Vagina (tissue), 2 donors: ENCODE measurements around the gene TTC16.

Experiments
- CTCF ChIP-seq, 3 experiments: fragments of 450-650 bp in 2 of 3; fragments of 200-600 bp in 1 of 3; sonication (generic) in 1 of 3; IDR thresholded peaks; one replicate each; pipeline ENCODE4 v1.5.1; 2017 to 2019; ENCODE audit warnings: antibody characterized with exemption in 3 of 3, mild to moderate bottlenecking in 2 of 3, moderate library complexity in 2 of 3
- POLR2A ChIP-seq, 2 donors: fragments of 450-650 bp; IDR thresholded peaks; one replicate each; pipeline ENCODE4 v1.6.1; 2017; ENCODE audit warnings: antibody characterized with exemption in 2 of 2, mild to moderate bottlenecking in 2 of 2, moderate library complexity in 2 of 2
- POLR2AphosphoS5 ChIP-seq, 2 donors: sonication (generic); formaldehyde crosslinking; IDR thresholded peaks; one replicate each; pipeline ENCODE4 v1.9.0; 2017; ENCODE audit warnings: antibody characterized with exemption in 2 of 2, mild to moderate bottlenecking in 2 of 2, low read depth in 1 of 2; ENCODE audit not compliant: insufficient read depth in 1 of 2

GRCh38 chr9:127667127-127667844 lies 48.6 kb upstream of the TTC16 start:
- no peak for TF ChIP-seq POLR2A (IDR thresholded peaks at IDR 0.05)
- no peak for TF ChIP-seq POLR2AphosphoS5 (IDR thresholded peaks at IDR 0.05; ENCODE audit: insufficient read depth in 1 of 2, low read depth in 1 of 2)
- TF ChIP-seq CTCF (IDR thresholded peaks at IDR 0.05), result no peak
